Measurements from ENCODE around the gene TECPR2.

TECPR2 gene

GRCh38 chr14:102418169-102418852 is 55.6 kb downstream of the TECPR2 start:
- DNase-seq (ENCODE audit: insufficient read length): no peak
- FAIRE-seq: no peak

GRCh38 chr14:102418853-102419240 is 56.1 kb downstream of the TECPR2 start:
- FAIRE-seq (no peak), DNase-seq (ENCODE audit: insufficient read length) (no peak)
- TF ChIP-seq TAF1 (IDR thresholded peaks at IDR 0.05; ENCODE audit: borderline replicate concordance, low read depth, low read length) (no peak), POLR2AphosphoS5 (IDR thresholded peaks at IDR 0.05; ENCODE audit: low read depth, low read length) (no peak), POLR2A (IDR thresholded peaks at IDR 0.05; ENCODE audit: low read depth, low read length) (no peak)

More at GRCh38 chr14:102418169-102418852, 55.6 kb downstream of the TECPR2 start:
- TF ChIP-seq POLR2AphosphoS5 (IDR thresholded peaks at IDR 0.05; ENCODE audit: low read depth, low read length) (no peak), POLR2A (IDR thresholded peaks at IDR 0.05; ENCODE audit: low read depth, low read length) (no peak), TAF1 (IDR thresholded peaks at IDR 0.05; ENCODE audit: borderline replicate concordance, low read depth, low read length) (no peak)

- no peak for DNase-seq (ENCODE audit: insufficient read length)
- FAIRE-seq: no peak
- TF ChIP-seq TAF1 (IDR thresholded peaks at IDR 0.05; ENCODE audit: borderline replicate concordance, low read depth, low read length): no peak
Observed at GRCh38 chr14:102419276-102419675, 56.5 kb downstream of the TECPR2 start.

GRCh38 chr14:102419716-102420115 is 57.0 kb downstream of the TECPR2 start:
- DNase-seq (ENCODE audit: insufficient read length): no peak
- no peak for TF ChIP-seq POLR2A (IDR thresholded peaks at IDR 0.05; ENCODE audit: low read depth, low read length)
- no peak for TF ChIP-seq TAF1 (IDR thresholded peaks at IDR 0.05; ENCODE audit: borderline replicate concordance, low read depth, low read length)
- no peak for TF ChIP-seq POLR2AphosphoS5 (IDR thresholded peaks at IDR 0.05; ENCODE audit: low read depth, low read length)
- no peak for FAIRE-seq

GRCh38 chr14:102421411-102422057 is 58.8 kb downstream of the TECPR2 start:
- DNase-seq (ENCODE audit: insufficient read length) (no peak), FAIRE-seq (no peak)
- TF ChIP-seq TAF1 (IDR thresholded peaks at IDR 0.05; ENCODE audit: borderline replicate concordance, low read depth, low read length): no peak
- TF ChIP-seq POLR2A (IDR thresholded peaks at IDR 0.05; ENCODE audit: low read depth, low read length): no peak
- TF ChIP-seq POLR2AphosphoS5 (IDR thresholded peaks at IDR 0.05; ENCODE audit: low read depth, low read length): no peak

GRCh38 chr14:102424520-102424919 is 61.8 kb downstream of the TECPR2 start:
- DNase-seq (ENCODE audit: insufficient read length): no peak
- TF ChIP-seq TAF1 (IDR thresholded peaks at IDR 0.05; ENCODE audit: borderline replicate concordance, low read depth, low read length) (no peak), POLR2A (IDR thresholded peaks at IDR 0.05; ENCODE audit: low read depth, low read length) (no peak), POLR2AphosphoS5 (IDR thresholded peaks at IDR 0.05; ENCODE audit: low read depth, low read length) (no peak)
- FAIRE-seq: no peak

- FAIRE-seq (no peak), DNase-seq (ENCODE audit: insufficient read length) (no peak)
- TF ChIP-seq POLR2A (IDR thresholded peaks at IDR 0.05; ENCODE audit: low read depth, low read length) (no peak), POLR2AphosphoS5 (IDR thresholded peaks at IDR 0.05; ENCODE audit: low read depth, low read length) (no peak)
Observed at GRCh38 chr14:102424923-102425322, 62.2 kb downstream of the TECPR2 start.

GRCh38 chr14:102426796-102427195 is 64.1 kb downstream of the TECPR2 start:
- TF ChIP-seq POLR2AphosphoS5 (IDR thresholded peaks at IDR 0.05; ENCODE audit: low read depth, low read length) (no peak), POLR2A (IDR thresholded peaks at IDR 0.05; ENCODE audit: low read depth, low read length) (no peak), TAF1 (IDR thresholded peaks at IDR 0.05; ENCODE audit: borderline replicate concordance, low read depth, low read length) (no peak)
- FAIRE-seq (no peak), DNase-seq (ENCODE audit: insufficient read length) (no peak)

- no peak for FAIRE-seq
- DNase-seq (ENCODE audit: insufficient read length): no peak
- TF ChIP-seq POLR2A (IDR thresholded peaks at IDR 0.05; ENCODE audit: low read depth, low read length) (no peak), TAF1 (IDR thresholded peaks at IDR 0.05; ENCODE audit: borderline replicate concordance, low read depth, low read length) (no peak), POLR2AphosphoS5 (IDR thresholded peaks at IDR 0.05; ENCODE audit: low read depth, low read length) (no peak)
Observed at GRCh38 chr14:102427642-102428041, 64.9 kb downstream of the TECPR2 start.

- FAIRE-seq (no peak), DNase-seq (ENCODE audit: insufficient read length) (no peak)
- TF ChIP-seq TAF1 (IDR thresholded peaks at IDR 0.05; ENCODE audit: borderline replicate concordance, low read depth, low read length): no peak
- TF ChIP-seq POLR2A (IDR thresholded peaks at IDR 0.05; ENCODE audit: low read depth, low read length): no peak
- TF ChIP-seq POLR2AphosphoS5 (IDR thresholded peaks at IDR 0.05; ENCODE audit: low read depth, low read length): no peak
Observed at GRCh38 chr14:102430212-102430908, 67.6 kb downstream of the TECPR2 start.

GRCh38 chr14:102431751-102432150 is 69.0 kb downstream of the TECPR2 start:
- FAIRE-seq (no peak), DNase-seq (ENCODE audit: insufficient read length) (no peak)
- TF ChIP-seq POLR2A (IDR thresholded peaks at IDR 0.05; ENCODE audit: low read depth, low read length) (no peak), TAF1 (IDR thresholded peaks at IDR 0.05; ENCODE audit: borderline replicate concordance, low read depth, low read length) (no peak), POLR2AphosphoS5 (IDR thresholded peaks at IDR 0.05; ENCODE audit: low read depth, low read length) (no peak)

Data from GM12892 (cell line).